HepG2 (cell line): ENCODE data around the gene PIM3. TPM values are rescaled to one million over a fixed set of nuclear protein-coding genes. Genes with fewer than 3 reads are reported as not detected.

Experiments
- DR1 ChIP-seq: sonication (generic); formaldehyde crosslinking; IDR thresholded peaks from 2 replicates; pipeline ENCODE4 v1.8.0; 2021; ENCODE audit warnings: mild to moderate bottlenecking, missing genetic modification reagents, inconsistent platforms
- HOXA9 ChIP-seq: sonication (generic); formaldehyde crosslinking; IDR thresholded peaks from 2 replicates; pipeline ENCODE4 v1.8.1; 2022; ENCODE audit warnings: missing genetic modification reagents, mild to moderate bottlenecking, moderate library complexity, borderline replicate concordance
- MBD4 ChIP-seq: IDR thresholded peaks from 2 replicates; pipeline ENCODE4 v1.6.1; 2012; ENCODE audit warnings: low read length, inconsistent platforms, borderline replicate concordance
- MTERF4 ChIP-seq: sonication (generic); formaldehyde crosslinking; IDR thresholded peaks from 2 replicates; pipeline ENCODE4 v1.8.0; 2023; ENCODE audit warnings: mild to moderate bottlenecking, missing genetic modification reagents
- NPAS2 ChIP-seq: sonication (generic); formaldehyde crosslinking; IDR thresholded peaks from 2 replicates; pipeline ENCODE4 v1.8.0; 2022; ENCODE audit warnings: mild to moderate bottlenecking, missing genetic modification reagents, borderline replicate concordance
- POLR2AphosphoS5 ChIP-seq: IDR thresholded peaks from 2 replicates; pipeline ENCODE4 v1.6.1; 2012; ENCODE audit warnings: low read depth, low read length
- RARA ChIP-seq: IDR thresholded peaks from 2 replicates; pipeline ENCODE4 v1.6.1; 2016; ENCODE audit warnings: missing genetic modification reagents, missing compliant biosample characterization
- SCMH1 ChIP-seq: sonication (generic); formaldehyde crosslinking; IDR thresholded peaks from 2 replicates; pipeline ENCODE4 v1.9.0; 2021; ENCODE audit warnings: missing genetic modification reagents, mild to moderate bottlenecking, borderline replicate concordance
- ZKSCAN5 ChIP-seq: sonication (generic); formaldehyde crosslinking; IDR thresholded peaks from 2 replicates; pipeline ENCODE4 v1.5.1; 2020; ENCODE audit warnings: mild to moderate bottlenecking, missing genetic modification reagents
- ZNF256 ChIP-seq: sonication (generic); formaldehyde crosslinking; conservative IDR thresholded peaks from 2 replicates; pipeline ENCODE4 v1.4.0; 2020; ENCODE audit warnings: missing genetic modification reagents
- ZNF414 ChIP-seq: sonication (generic); formaldehyde crosslinking; IDR thresholded peaks from 2 replicates; pipeline ENCODE4 v1.5.0; 2020; ENCODE audit warnings: missing genetic modification reagents
- ZNF672 ChIP-seq: sonication (generic); formaldehyde crosslinking; IDR thresholded peaks from 2 replicates; pipeline ENCODE4 v1.8.1; 2022; ENCODE audit warnings: missing genetic modification reagents
- ZNF766 ChIP-seq: sonication (generic); formaldehyde crosslinking; IDR thresholded peaks from 2 replicates; pipeline ENCODE4 v1.5.0; 2020; ENCODE audit warnings: missing genetic modification reagents, borderline replicate concordance
- ZNF772 ChIP-seq: sonication (generic); formaldehyde crosslinking; IDR thresholded peaks from 2 replicates; pipeline ENCODE4 v1.5.0; 2020; ENCODE audit warnings: mild to moderate bottlenecking, missing genetic modification reagents
- ZSCAN29 ChIP-seq: sonication (generic); formaldehyde crosslinking; conservative IDR thresholded peaks from 2 replicates; pipeline ENCODE4 v1.4.0; 2020; ENCODE audit warnings: mild to moderate bottlenecking, missing genetic modification reagents
- polyA plus RNA-seq, 8 experiments: library from polyadenylated mRNA; depleted of rRNA in 3 of 8; stranded (reverse) in 7 of 8; unstranded in 1 of 8; fragments of >200 nt; fragmentation: Illumina TruSeq in 4 of 8; extraction: Trizol in 4 of 8; gene quantifications; 2 replicates each; pipeline versions ENCODE4 v1.2.1 to v1.2.3, GENCODE V29; 2011 to 2016; ENCODE audit warnings: low read depth in 4 of 8, missing spikeins in 1 of 8, mixed read lengths in 1 of 8; ENCODE audit not compliant: insufficient read depth in 1 of 8
- total RNA-seq, 5 experiments: library from RNA; depleted of rRNA; stranded (reverse); fragments of >200 nt; fragmentation: Illumina TruSeq; extraction: Trizol; gene quantifications; 2 replicates each; pipeline ENCODE4 v1.2.3, GENCODE V29; 2016; ENCODE audit warnings: low read depth in 1 of 5
- TF ChIP-seq, protein P1 (sequence below): sonication (generic); formaldehyde crosslinking; IDR thresholded peaks from 2 replicates; pipeline ENCODE4 v1.5.0; 2020; ENCODE audit warnings: missing genetic modification reagents, mild to moderate bottlenecking, borderline replicate concordance
- TF ChIP-seq, protein P2 (sequence below): sonication (generic); formaldehyde crosslinking; conservative IDR thresholded peaks from 2 replicates; pipeline ENCODE4 v1.8.0; 2022; ENCODE audit warnings: missing genetic modification reagents
- TF ChIP-seq, protein P3 (sequence below): sonication (generic); formaldehyde crosslinking; conservative IDR thresholded peaks from 2 replicates; pipeline ENCODE4 v1.5.0; 2020; ENCODE audit warnings: missing genetic modification reagents
- TF ChIP-seq, protein P4 (sequence below): sonication (generic); formaldehyde crosslinking; IDR thresholded peaks from 2 replicates; pipeline ENCODE4 v1.5.0; 2020; ENCODE audit warnings: mild to moderate bottlenecking, missing genetic modification reagents, moderate library complexity
- TF ChIP-seq, protein P5 (sequence below): conservative IDR thresholded peaks from 2 replicates; pipeline ENCODE4 v1.6.1; 2018; ENCODE audit warnings: missing genetic modification reagents

PIM3 gene
- total and polyA plus RNA-seq, 2 of the 13 experiments (the other 11 are each of a cell fraction or from before 2014, with no cell fraction given) = 21.6 to 31.2 TPM

- no peak for TF ChIP-seq MTERF4 (CRISPR knock-in tag)
- TF ChIP-seq, protein P1, sequence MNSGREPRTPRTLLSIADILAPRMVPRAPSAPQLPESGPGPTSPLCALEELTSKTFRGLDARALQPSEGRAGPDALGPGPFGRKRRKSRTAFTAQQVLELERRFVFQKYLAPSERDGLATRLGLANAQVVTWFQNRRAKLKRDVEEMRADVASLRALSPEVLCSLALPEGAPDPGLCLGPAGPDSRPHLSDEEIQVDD = no peak
- TF ChIP-seq, protein P2, sequence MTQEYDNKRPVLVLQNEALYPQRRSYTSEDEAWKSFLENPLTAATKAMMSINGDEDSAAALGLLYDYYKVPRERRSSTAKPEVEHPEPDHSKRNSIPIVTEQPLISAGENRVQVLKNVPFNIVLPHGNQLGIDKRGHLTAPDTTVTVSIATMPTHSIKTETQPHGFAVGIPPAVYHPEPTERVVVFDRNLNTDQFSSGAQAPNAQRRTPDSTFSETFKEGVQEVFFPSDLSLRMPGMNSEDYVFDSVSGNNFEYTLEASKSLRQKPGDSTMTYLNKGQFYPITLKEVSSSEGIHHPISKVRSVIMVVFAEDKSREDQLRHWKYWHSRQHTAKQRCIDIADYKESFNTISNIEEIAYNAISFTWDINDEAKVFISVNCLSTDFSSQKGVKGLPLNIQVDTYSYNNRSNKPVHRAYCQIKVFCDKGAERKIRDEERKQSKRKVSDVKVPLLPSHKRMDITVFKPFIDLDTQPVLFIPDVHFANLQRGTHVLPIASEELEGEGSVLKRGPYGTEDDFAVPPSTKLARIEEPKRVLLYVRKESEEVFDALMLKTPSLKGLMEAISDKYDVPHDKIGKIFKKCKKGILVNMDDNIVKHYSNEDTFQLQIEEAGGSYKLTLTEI (CRISPR knock-in tag) = no peak
- TF ChIP-seq DR1 = no peak
- TF ChIP-seq ZNF414 = 0 out of 2 replicates have a peak, but pooled peaks have one; percentile 1
- TF ChIP-seq, protein P3, sequence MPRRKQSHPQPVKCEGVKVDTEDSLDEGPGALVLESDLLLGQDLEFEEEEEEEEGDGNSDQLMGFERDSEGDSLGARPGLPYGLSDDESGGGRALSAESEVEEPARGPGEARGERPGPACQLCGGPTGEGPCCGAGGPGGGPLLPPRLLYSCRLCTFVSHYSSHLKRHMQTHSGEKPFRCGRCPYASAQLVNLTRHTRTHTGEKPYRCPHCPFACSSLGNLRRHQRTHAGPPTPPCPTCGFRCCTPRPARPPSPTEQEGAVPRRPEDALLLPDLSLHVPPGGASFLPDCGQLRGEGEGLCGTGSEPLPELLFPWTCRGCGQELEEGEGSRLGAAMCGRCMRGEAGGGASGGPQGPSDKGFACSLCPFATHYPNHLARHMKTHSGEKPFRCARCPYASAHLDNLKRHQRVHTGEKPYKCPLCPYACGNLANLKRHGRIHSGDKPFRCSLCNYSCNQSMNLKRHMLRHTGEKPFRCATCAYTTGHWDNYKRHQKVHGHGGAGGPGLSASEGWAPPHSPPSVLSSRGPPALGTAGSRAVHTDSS (CRISPR knock-in tag) = no peak
- no peak for TF ChIP-seq ZNF672
- no peak; the same call in none of the 2 replicates for TF ChIP-seq POLR2AphosphoS5
- TF ChIP-seq, protein P4, sequence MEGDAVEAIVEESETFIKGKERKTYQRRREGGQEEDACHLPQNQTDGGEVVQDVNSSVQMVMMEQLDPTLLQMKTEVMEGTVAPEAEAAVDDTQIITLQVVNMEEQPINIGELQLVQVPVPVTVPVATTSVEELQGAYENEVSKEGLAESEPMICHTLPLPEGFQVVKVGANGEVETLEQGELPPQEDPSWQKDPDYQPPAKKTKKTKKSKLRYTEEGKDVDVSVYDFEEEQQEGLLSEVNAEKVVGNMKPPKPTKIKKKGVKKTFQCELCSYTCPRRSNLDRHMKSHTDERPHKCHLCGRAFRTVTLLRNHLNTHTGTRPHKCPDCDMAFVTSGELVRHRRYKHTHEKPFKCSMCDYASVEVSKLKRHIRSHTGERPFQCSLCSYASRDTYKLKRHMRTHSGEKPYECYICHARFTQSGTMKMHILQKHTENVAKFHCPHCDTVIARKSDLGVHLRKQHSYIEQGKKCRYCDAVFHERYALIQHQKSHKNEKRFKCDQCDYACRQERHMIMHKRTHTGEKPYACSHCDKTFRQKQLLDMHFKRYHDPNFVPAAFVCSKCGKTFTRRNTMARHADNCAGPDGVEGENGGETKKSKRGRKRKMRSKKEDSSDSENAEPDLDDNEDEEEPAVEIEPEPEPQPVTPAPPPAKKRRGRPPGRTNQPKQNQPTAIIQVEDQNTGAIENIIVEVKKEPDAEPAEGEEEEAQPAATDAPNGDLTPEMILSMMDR (CRISPR knock-in tag) = peak; percentile 36; the same call in 1 of the 2 replicates
- TF ChIP-seq, protein P5, sequence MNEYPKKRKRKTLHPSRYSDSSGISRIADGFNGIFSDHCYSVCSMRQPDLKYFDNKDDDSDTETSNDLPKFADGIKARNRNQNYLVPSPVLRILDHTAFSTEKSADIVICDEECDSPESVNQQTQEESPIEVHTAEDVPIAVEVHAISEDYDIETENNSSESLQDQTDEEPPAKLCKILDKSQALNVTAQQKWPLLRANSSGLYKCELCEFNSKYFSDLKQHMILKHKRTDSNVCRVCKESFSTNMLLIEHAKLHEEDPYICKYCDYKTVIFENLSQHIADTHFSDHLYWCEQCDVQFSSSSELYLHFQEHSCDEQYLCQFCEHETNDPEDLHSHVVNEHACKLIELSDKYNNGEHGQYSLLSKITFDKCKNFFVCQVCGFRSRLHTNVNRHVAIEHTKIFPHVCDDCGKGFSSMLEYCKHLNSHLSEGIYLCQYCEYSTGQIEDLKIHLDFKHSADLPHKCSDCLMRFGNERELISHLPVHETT (CRISPR knock-in tag) = 0 out of 2 replicates have a peak, but pooled peaks have one; percentile 6
- TF ChIP-seq ZSCAN29 (CRISPR knock-in tag) = no peak
- TF ChIP-seq ZNF256 (CRISPR knock-in tag) = no peak
- TF ChIP-seq ZKSCAN5 = no peak
- 0 out of 2 replicates have a peak, but pooled peaks have one; percentile 6 for TF ChIP-seq NPAS2
- peak; percentile 69 for TF ChIP-seq RARA (CRISPR knock-in tag)
- no peak for TF ChIP-seq SCMH1 (CRISPR knock-in tag)
- TF ChIP-seq ZNF772 (CRISPR knock-in tag) = no peak
- TF ChIP-seq ZNF766 = no peak
- no peak for TF ChIP-seq MBD4
- TF ChIP-seq HOXA9 (CRISPR knock-in tag) = no peak
These were observed 1.4 kb upstream of the PIM3 start (continued) for GRCh38 chr22:49958931-49959781.
